GM23338 (cell line): Measurements from ENCODE around the gene ARG1.

Experiments used
- CREB1 ChIP-seq: fragments of 250-450 bp; sonication (Bioruptor Pico); IDR thresholded peaks from 2 replicates; pipeline ENCODE4 v1.5.0; 2020; ENCODE audit warnings: low read depth, mild to moderate bottlenecking, moderate library complexity
- CTCF ChIP-seq, 2 experiments: fragments of 200-600 bp in 1 of 2; sonication (generic) in 1 of 2; conservative IDR thresholded peaks; 2 replicates each; pipeline versions ENCODE4 v1.5.1 to v1.6.1; 2016 to 2017; ENCODE audit warnings: antibody characterized with exemption in 2 of 2, low read depth in 2 of 2, mild to moderate bottlenecking in 2 of 2, moderate library complexity in 1 of 2
- ETS1 ChIP-seq: IDR thresholded peaks from 2 replicates; pipeline ENCODE4 v1.6.1; 2016; ENCODE audit warnings: antibody characterized with exemption
- EZH2 ChIP-seq: fragments of 200-600 bp; sonication (generic); IDR thresholded peaks from one replicate; pipeline ENCODE4 v1.8.0; 2017; ENCODE audit warnings: antibody characterized with exemption, mild to moderate bottlenecking, low read depth; ENCODE audit not compliant: unreplicated experiment
- EZH2phosphoT487 ChIP-seq: fragments of 200-600 bp; sonication (generic); IDR thresholded peaks from one replicate; pipeline ENCODE4 v1.8.1; 2018; ENCODE audit warnings: antibody characterized with exemption; ENCODE audit not compliant: unreplicated experiment
- JUNB ChIP-seq: IDR thresholded peaks from one replicate; pipeline ENCODE4 v1.6.1; 2016; ENCODE audit warnings: antibody characterized with exemption; ENCODE audit not compliant: unreplicated experiment
- NANOG ChIP-seq: IDR thresholded peaks from 2 replicates; pipeline ENCODE4 v1.6.1; 2016; ENCODE audit warnings: antibody characterized with exemption, borderline replicate concordance
- POLR2AphosphoS5 ChIP-seq: IDR thresholded peaks from 2 replicates; pipeline ENCODE4 v1.6.1; 2016; ENCODE audit warnings: antibody characterized with exemption, low read depth
- REST ChIP-seq: IDR thresholded peaks from one replicate; pipeline ENCODE4 v1.6.1; 2018; ENCODE audit warnings: antibody characterized with exemption; ENCODE audit not compliant: unreplicated experiment

GRCh38 chr6:131572686-131573415 is at the start of gene ARG1:
- TF ChIP-seq CTCF (conservative IDR thresholded peaks at IDR 0.05; ENCODE audit: low read depth in 2 of 2), result no peak
- TF ChIP-seq EZH2phosphoT487, result no peak
- no peak for TF ChIP-seq EZH2
- TF ChIP-seq REST, result no peak
- TF ChIP-seq CREB1 (CRISPR knock-in tag), result no peak
- no peak for TF ChIP-seq ETS1
- no peak for TF ChIP-seq NANOG
- TF ChIP-seq POLR2AphosphoS5, result no peak
- no peak for TF ChIP-seq JUNB
